A549 (cell line): ENCODE data around the gene C3orf18.

Experiments used
- JUNB ChIP-seq: fragments of >200 bp; sonication (Bioruptor Twin); formaldehyde crosslinking; IDR thresholded peaks from 2 replicates; pipeline ENCODE4 v1.6.1; 2016
- MAFK ChIP-seq: fragments of 450-650 bp; IDR thresholded peaks from 2 replicates; pipeline ENCODE4 v1.6.1; 2014; ENCODE audit not compliant: partially characterized antibody
- POLR2A ChIP-seq: IDR thresholded peaks from 2 replicates; pipeline ENCODE4 v1.6.1; 2012; ENCODE audit warnings: mild to moderate bottlenecking, low read length
- SMC3 ChIP-seq: fragments of >200 bp; sonication (Bioruptor Twin); formaldehyde crosslinking; IDR thresholded peaks from 3 replicates; pipeline ENCODE4 v1.6.1; 2018; ENCODE audit warnings: inconsistent platforms
- ZFP36 ChIP-seq: fragments of 450-650 bp; IDR thresholded peaks from 2 replicates; pipeline ENCODE4 v1.6.1; 2014; ENCODE audit warnings: borderline replicate concordance; ENCODE audit not compliant: partially characterized antibody
- TF ChIP-seq, protein P1 (sequence below): fragments of >200 bp; sonication (Bioruptor Twin); formaldehyde crosslinking; IDR thresholded peaks from 3 replicates; pipeline ENCODE4 v1.5.1; 2016
- TF ChIP-seq, protein P2 (sequence below): fragments of 450-650 bp; IDR thresholded peaks from 2 replicates; pipeline ENCODE4 v1.6.1; 2014; ENCODE audit warnings: antibody characterized with exemption

DNA sequence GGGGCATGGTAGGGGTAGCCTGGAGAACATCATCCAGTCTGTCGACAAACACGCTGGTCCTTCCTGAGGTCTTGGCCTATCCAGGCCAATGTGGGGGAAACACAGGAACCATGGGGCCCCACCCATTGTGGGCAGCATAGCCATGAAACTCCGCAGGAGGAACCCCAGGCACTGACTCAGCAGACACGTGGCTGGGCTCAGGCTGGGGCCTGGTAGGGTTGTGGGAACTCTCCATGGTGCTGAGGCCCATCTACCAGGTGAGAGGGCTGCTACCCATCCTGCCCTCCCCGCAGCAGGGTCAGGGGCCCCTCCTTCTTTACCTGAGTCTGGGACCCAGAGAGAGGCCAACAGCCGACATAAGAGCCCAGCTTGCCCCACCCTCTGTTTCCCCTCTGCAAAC lies 41.6 kb downstream of the C3orf18 start:
- TF ChIP-seq, protein P1, sequence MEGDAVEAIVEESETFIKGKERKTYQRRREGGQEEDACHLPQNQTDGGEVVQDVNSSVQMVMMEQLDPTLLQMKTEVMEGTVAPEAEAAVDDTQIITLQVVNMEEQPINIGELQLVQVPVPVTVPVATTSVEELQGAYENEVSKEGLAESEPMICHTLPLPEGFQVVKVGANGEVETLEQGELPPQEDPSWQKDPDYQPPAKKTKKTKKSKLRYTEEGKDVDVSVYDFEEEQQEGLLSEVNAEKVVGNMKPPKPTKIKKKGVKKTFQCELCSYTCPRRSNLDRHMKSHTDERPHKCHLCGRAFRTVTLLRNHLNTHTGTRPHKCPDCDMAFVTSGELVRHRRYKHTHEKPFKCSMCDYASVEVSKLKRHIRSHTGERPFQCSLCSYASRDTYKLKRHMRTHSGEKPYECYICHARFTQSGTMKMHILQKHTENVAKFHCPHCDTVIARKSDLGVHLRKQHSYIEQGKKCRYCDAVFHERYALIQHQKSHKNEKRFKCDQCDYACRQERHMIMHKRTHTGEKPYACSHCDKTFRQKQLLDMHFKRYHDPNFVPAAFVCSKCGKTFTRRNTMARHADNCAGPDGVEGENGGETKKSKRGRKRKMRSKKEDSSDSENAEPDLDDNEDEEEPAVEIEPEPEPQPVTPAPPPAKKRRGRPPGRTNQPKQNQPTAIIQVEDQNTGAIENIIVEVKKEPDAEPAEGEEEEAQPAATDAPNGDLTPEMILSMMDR: no peak
- TF ChIP-seq POLR2A (no peak), JUNB (no peak), ZFP36 (no peak), MAFK (peak; percentile 20), SMC3 (no peak)
- TF ChIP-seq, protein P2, sequence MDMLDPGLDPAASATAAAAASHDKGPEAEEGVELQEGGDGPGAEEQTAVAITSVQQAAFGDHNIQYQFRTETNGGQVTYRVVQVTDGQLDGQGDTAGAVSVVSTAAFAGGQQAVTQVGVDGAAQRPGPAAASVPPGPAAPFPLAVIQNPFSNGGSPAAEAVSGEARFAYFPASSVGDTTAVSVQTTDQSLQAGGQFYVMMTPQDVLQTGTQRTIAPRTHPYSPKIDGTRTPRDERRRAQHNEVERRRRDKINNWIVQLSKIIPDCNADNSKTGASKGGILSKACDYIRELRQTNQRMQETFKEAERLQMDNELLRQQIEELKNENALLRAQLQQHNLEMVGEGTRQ: no peak
